PC-3 (cell line): Measurements from ENCODE around the gene KCNK13. TPM values are rescaled to one million over a fixed set of nuclear protein-coding genes. Genes with fewer than 3 reads are reported as not detected.

ENCODE experiments used
- ATAC-seq: fragments of 200-7000 bp; cut with Tn5 transposase; 2 replicates; pipeline ENCODE4 v1.9.1; 2020; ENCODE audit warnings: mild to moderate bottlenecking, moderate library complexity
- BruUV-seq: library from RNA; stranded (reverse); fragments of 400-500 nt; replicated peaks from 2 replicates; lab custom pipeline; 2021; lab: Mats Ljungman, UMichigan
- CTCF ChIA-PET: fragments of 300-600 bp; sonication (Branson Sonifier 250); formaldehyde crosslinking; loops from one replicate; lab custom pipeline; 2022; ENCODE audit warnings: antibody characterized with exemption; lab: Charles Lee
- POLR2A ChIA-PET: fragments of 300-600 bp; sonication (Branson Sonifier 250); formaldehyde crosslinking; loops from one replicate; lab custom pipeline; 2022; ENCODE audit warnings: antibody characterized with exemption; ENCODE audit not compliant: unreplicated experiment; lab: Charles Lee
- DNase-seq: peaks from one replicate; pipeline ENCODE4 v3.0.0-alpha.2; 2015
- H2AFZ ChIP-seq: fragments of 300-600 bp; sonication (generic); 2 replicates; pipeline ENCODE4 v1.6.0; 2016; ENCODE audit warnings: antibody characterized with exemption, low read length
- H3F3A ChIP-seq: fragments of 300-600 bp; sonication (generic); one replicate; pipeline ENCODE4 v1.6.0; 2017; ENCODE audit warnings: antibody characterized with exemption, low read length, control low read depth, mild to moderate bottlenecking; ENCODE audit not compliant: unreplicated experiment
- H3K27ac ChIP-seq: fragments of 300-600 bp; sonication (generic); 2 replicates; pipeline ENCODE4 v1.5.1; 2016; ENCODE audit warnings: mild to moderate bottlenecking, low read length
- H3K27me3 ChIP-seq: fragments of 300-600 bp; sonication (generic); 2 replicates; pipeline ENCODE4 v1.6.1; 2016; ENCODE audit warnings: low read length, mixed read lengths
- H3K36me3 ChIP-seq: fragments of 300-600 bp; sonication (generic); 2 replicates; pipeline ENCODE4 v1.6.1; 2016; ENCODE audit warnings: low read depth, mixed run types, low read length, mixed read lengths
- H3K4me1 ChIP-seq: fragments of 300-600 bp; sonication (generic); 2 replicates; pipeline ENCODE4 v1.5.1; 2016; ENCODE audit warnings: low read length; ENCODE audit not compliant: insufficient read depth
- H3K4me2 ChIP-seq: fragments of 300-600 bp; sonication (generic); 2 replicates; pipeline ENCODE4 v1.6.0; 2016; ENCODE audit warnings: low read length
- H3K4me3 ChIP-seq: fragments of 300-600 bp; sonication (generic); 2 replicates; pipeline ENCODE4 v1.5.1; 2016; ENCODE audit warnings: mild to moderate bottlenecking, low read length, mixed read lengths
- H3K79me2 ChIP-seq: fragments of 300-600 bp; sonication (generic); 2 replicates; pipeline ENCODE4 v1.6.1; 2017; ENCODE audit warnings: low read length, mixed read lengths
- H3K9ac ChIP-seq: fragments of 300-600 bp; sonication (generic); 2 replicates; pipeline ENCODE4 v1.6.0; 2016; ENCODE audit warnings: mild to moderate bottlenecking, low read length
- H3K9me2 ChIP-seq: fragments of 300-600 bp; sonication (generic); replicated peaks from 2 replicates; pipeline ENCODE4 v1.6.1; 2016; ENCODE audit warnings: mixed run types, low read length, mixed read lengths
- H3K9me3 ChIP-seq: fragments of 300-600 bp; sonication (generic); 2 replicates; pipeline ENCODE4 v1.6.1; 2016; ENCODE audit warnings: low read length, mixed read lengths
- H4K20me1 ChIP-seq: fragments of 300-600 bp; sonication (generic); 2 replicates; pipeline ENCODE4 v1.6.1; 2016; ENCODE audit warnings: low read length, mixed read lengths
- EZH2 ChIP-seq: fragments of 300-600 bp; sonication (generic); IDR thresholded peaks from one replicate; pipeline ENCODE4 v1.6.1; 2017; ENCODE audit warnings: antibody characterized with exemption, mild to moderate bottlenecking, low read length; ENCODE audit not compliant: unreplicated experiment
- EZH2phosphoT487 ChIP-seq: fragments of 300-600 bp; sonication (generic); IDR thresholded peaks from 2 replicates; pipeline ENCODE4 v1.6.1; 2018; ENCODE audit warnings: mild to moderate bottlenecking, antibody characterized with exemption, low read length, borderline replicate concordance
- intact Hi-C: fragments of 100-400 bp; cut with micrococcal nuclease; formaldehyde crosslinking; loops from 2 replicates; pipeline ENCODE4 v1.9.0; 2023
- total RNA-seq: library from RNA; depleted of rRNA; stranded (reverse); fragments of >200 nt; gene quantifications from 2 replicates; pipeline ENCODE4 v1.2.3, GENCODE V29; 2014
- TF ChIP-seq, protein P1 (sequence below): fragments of 300-600 bp; sonication (generic); conservative IDR thresholded peaks from 2 replicates; pipeline ENCODE4 v1.5.1; 2017; ENCODE audit warnings: antibody characterized with exemption, low read depth, mild to moderate bottlenecking, low read length

KCNK13 gene
- total RNA-seq, 1 experiment from 2014 or later = 0.58 TPM

DNA sequence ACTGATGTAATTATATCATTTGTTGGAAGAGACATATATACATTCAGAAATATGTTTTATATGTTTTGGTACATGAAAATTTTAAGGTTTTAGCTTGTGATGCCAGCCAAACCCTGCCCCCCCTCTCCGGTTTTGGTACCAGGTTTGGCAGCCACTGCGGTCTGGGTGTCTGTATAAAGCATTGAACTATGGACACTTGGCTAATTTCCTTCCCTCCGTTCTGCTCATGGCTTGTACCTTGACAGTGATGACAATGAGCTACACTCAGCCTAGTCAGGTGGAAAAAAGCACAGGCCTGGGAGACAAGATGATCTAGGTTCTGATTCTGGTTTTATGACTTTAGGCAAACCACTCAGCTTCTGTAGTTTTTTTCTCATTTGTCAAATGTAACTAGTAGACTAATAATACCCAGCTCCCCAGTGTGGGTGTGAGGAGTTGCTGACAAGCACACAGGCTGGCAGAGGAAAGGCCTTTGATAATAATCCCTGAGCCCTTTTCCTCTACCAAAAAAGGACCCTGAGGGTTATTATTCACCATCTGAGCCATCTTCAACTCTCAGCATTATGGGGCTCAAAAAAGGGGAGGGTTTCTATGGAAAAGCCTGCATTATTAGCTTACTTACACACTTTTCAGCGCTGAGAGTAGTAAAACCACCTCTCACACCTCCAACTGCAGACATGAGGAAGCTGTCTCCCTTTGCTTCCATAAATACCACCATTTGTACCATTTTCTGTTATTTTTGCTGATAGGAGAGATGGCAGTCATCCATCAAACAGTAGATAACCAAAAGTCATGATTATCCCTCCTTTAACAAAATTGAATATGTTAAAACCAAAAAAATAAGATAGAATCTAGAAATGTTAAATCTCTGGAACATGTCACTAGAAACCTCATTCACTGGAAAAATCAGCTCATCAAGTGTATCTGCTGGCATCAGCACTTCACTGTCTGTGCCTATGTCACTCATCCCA is 118.3 kb downstream of the KCNK13 start:
- H2AFZ ChIP-seq = no peak overlapping the region
- intact Hi-C loops = no loop called here
- H3K79me2 ChIP-seq = no peaks in the 10 kb centered on the region
- H3K9me2 ChIP-seq = no peaks in the 10 kb centered on the region
- no peak overlapping the region for H3K4me3 ChIP-seq
- CTCF ChIA-PET = interaction anchor here (0.7 to 1.2 kb wide), 2 partner anchors 56 to 207 kb away, joined by 3 to 4 read pairs; no protein-coding TSS in a partner anchor
- no peak overlapping the region for H3K9ac ChIP-seq
- TF ChIP-seq EZH2phosphoT487 = no peak
- no peak overlapping the region for H3K27ac ChIP-seq
- no peak overlapping the region for H3K4me2 ChIP-seq
- BruUV-seq = no TSS peak
- no peaks in the 10 kb centered on the region for H3K27me3 ChIP-seq
- H3K9me3 ChIP-seq = no peaks in the 10 kb centered on the region
- H3K4me1 ChIP-seq = peaks cover 4% of the 10 kb centered on the region; the same call in 1 of the 2 replicates
- no peaks in the 10 kb centered on the region for H4K20me1 ChIP-seq
- POLR2A ChIA-PET = no interaction called here
- H3F3A ChIP-seq = no peaks in the 10 kb centered on the region
- H3K36me3 ChIP-seq = no peaks in the 10 kb centered on the region
- DNase-seq = no peak
- ATAC-seq = no peak

DNA sequence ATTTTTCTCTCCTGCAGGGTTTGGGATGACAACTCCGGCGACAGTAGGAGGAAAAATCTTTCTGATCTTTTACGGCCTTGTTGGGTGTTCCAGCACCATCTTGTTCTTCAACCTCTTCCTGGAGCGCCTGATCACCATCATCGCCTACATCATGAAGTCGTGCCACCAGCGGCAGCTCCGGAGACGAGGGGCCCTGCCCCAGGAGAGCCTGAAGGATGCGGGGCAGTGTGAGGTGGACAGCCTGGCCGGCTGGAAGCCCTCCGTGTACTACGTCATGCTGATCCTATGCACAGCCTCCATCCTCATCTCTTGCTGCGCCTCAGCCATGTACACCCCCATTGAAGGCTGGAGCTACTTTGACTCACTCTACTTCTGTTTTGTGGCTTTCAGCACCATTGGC is 122.3 kb downstream of the KCNK13 start:
- H3K27ac ChIP-seq = no peak overlapping the region
- H3K9ac ChIP-seq = no peak overlapping the region
- no peak for ATAC-seq
- H3K27me3 ChIP-seq = peaks cover 11% of the 10 kb centered on the region; the same call in 1 of the 2 replicates
- no peak for TF ChIP-seq EZH2
- TF ChIP-seq EZH2phosphoT487 = no peak
- TF ChIP-seq, protein P1, sequence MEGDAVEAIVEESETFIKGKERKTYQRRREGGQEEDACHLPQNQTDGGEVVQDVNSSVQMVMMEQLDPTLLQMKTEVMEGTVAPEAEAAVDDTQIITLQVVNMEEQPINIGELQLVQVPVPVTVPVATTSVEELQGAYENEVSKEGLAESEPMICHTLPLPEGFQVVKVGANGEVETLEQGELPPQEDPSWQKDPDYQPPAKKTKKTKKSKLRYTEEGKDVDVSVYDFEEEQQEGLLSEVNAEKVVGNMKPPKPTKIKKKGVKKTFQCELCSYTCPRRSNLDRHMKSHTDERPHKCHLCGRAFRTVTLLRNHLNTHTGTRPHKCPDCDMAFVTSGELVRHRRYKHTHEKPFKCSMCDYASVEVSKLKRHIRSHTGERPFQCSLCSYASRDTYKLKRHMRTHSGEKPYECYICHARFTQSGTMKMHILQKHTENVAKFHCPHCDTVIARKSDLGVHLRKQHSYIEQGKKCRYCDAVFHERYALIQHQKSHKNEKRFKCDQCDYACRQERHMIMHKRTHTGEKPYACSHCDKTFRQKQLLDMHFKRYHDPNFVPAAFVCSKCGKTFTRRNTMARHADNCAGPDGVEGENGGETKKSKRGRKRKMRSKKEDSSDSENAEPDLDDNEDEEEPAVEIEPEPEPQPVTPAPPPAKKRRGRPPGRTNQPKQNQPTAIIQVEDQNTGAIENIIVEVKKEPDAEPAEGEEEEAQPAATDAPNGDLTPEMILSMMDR = no peak
- no peaks in the 10 kb centered on the region for H3K79me2 ChIP-seq
- H3K9me3 ChIP-seq = 0 out of 2 replicates have a peak, but pooled peaks cover 2% of the 10 kb centered on the region
- no peak overlapping the region for H2AFZ ChIP-seq
- BruUV-seq = no TSS peak
- POLR2A ChIA-PET = no interaction called here
- H3K4me1 ChIP-seq = no peaks in the 10 kb centered on the region
- DNase-seq = no peak
- no peaks in the 10 kb centered on the region for H3K9me2 ChIP-seq
- no peaks in the 10 kb centered on the region for H4K20me1 ChIP-seq
- no peaks in the 10 kb centered on the region for H3K36me3 ChIP-seq
- CTCF ChIA-PET = no interaction called here
- intact Hi-C loops = no loop called here
- H3K4me3 ChIP-seq = no peak overlapping the region
- H3K4me2 ChIP-seq = no peak overlapping the region
- H3F3A ChIP-seq = no peaks in the 10 kb centered on the region

DNA sequence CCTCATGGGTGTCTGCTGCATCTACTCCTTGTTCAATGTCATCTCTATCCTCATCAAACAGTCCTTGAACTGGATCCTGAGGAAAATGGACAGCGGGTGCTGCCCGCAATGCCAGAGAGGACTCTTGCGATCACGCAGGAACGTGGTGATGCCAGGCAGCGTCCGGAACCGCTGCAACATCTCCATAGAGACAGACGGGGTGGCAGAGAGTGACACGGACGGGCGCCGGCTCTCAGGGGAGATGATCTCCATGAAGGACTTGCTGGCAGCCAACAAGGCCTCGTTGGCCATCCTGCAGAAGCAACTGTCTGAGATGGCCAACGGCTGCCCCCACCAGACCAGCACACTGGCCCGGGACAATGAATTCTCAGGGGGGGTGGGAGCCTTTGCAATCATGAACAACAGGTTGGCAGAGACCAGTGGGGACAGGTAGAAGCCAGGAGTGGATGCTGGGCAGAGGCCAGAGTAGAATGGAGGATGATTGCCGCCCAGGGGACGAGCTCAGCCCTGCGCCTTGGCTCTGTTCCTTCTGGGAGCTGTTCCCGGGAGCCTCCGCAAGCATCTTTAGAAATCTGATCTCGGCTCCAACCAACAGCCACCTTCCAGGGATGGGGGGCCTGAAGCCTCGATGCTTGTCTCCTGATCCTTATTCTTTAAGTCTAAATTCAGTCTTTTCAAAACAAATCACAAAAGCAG is 122.9 kb downstream of the KCNK13 start:
- Histone ChIP-seq H3K4me2 (no peak overlapping the region), H3K9me2 (no peaks in the 10 kb centered on the region), H3K4me3 (no peak overlapping the region), H3K4me1 (no peaks in the 10 kb centered on the region), H3K9me3 (0 out of 2 replicates have a peak, but pooled peaks cover 2% of the 10 kb centered on the region), H4K20me1 (no peaks in the 10 kb centered on the region), H3K27me3 (peaks cover 11% of the 10 kb centered on the region; the same call in 1 of the 2 replicates), H3K9ac (no peak overlapping the region), H3K27ac (no peak overlapping the region), H2AFZ (no peak overlapping the region), H3F3A (no peaks in the 10 kb centered on the region), H3K36me3 (no peaks in the 10 kb centered on the region), H3K79me2 (no peaks in the 10 kb centered on the region)
- ATAC-seq (no peak), DNase-seq (no peak)
- no TSS peak for BruUV-seq
- POLR2A ChIA-PET = no interaction called here
- CTCF ChIA-PET = no interaction called here
- TF ChIP-seq EZH2phosphoT487 = no peak
- TF ChIP-seq, protein P1 = no peak
- no peak for TF ChIP-seq EZH2
- intact Hi-C loops = no loop called here
